ENCODE measurements around the gene TNIK. TPM values are rescaled to one million over a fixed set of nuclear protein-coding genes. Genes with fewer than 3 reads are reported as not detected.

Gene TNIK
- total RNA-seq, 1 donor from 2014 or later: 35.3 TPM

DNA sequence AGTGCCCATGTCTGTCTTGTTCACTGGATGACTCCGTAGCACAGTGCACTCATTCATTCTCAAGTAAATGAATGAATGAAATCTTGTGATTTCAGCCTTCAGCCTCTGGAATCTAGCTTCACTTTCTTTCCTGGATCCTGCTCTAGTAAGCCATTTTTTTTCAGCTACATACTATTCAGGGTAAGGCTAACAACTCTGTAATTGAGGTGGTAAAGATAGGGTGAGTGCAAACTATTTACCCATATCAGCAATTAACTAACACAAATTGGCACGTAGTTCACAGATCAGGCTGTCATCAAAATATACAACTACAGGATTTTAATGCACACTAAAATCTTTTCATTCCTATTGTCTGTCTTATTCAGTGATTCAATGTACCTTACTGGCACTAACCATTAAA is 238.6 kb downstream of the TNIK start:
- intact Hi-C loops (cut with DNase I): no loop called here
- DNase-seq (no peak), ATAC-seq (no peak)
- H3K4me1 ChIP-seq: no peaks in the 10 kb centered on the region
- no peaks in the 10 kb centered on the region for H3K9me3 ChIP-seq
- no peak overlapping the region for H3K27ac ChIP-seq
- no peak overlapping the region for H3K4me3 ChIP-seq
- no peaks in the 10 kb centered on the region for H3K36me3 ChIP-seq
- TF ChIP-seq CTCF (IDR thresholded peaks at IDR 0.05): no peak
- H3K27me3 ChIP-seq: no peaks in the 10 kb centered on the region

GRCh38 chr3:171221104-171221503 is 239.1 kb downstream of the TNIK start:
- DNase-seq (no peak), ATAC-seq (no peak)
- Histone ChIP-seq H3K4me3 (no peak overlapping the region), H3K9me3 (no peaks in the 10 kb centered on the region), H3K4me1 (no peaks in the 10 kb centered on the region), H3K36me3 (no peaks in the 10 kb centered on the region), H3K27ac (no peak overlapping the region), H3K27me3 (no peaks in the 10 kb centered on the region)
- TF ChIP-seq CTCF (IDR thresholded peaks at IDR 0.05): no peak
- intact Hi-C loops (cut with DNase I): no loop called here

DNA sequence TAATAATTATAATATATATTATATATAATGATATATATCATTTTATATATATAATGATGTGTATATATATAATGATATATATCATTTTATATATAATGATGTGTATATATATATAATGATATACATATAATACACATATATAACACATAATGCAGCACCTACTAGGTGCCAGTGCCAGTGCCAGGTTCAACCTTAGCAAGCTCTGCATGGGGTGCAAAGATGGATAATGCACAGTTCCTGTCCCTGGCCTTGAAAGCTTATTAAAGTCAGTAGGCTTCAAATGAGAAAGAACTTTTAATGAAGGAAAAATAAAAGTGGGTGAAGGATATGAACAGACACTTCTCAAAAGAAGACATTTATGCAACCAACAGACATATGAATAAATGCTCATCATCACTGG is 240.9 kb downstream of the TNIK start:
- no peaks in the 10 kb centered on the region for H3K27me3 ChIP-seq
- no peak overlapping the region for H3K27ac ChIP-seq
- no peak for ATAC-seq
- no peaks in the 10 kb centered on the region for H3K36me3 ChIP-seq
- H3K4me1 ChIP-seq: no peaks in the 10 kb centered on the region
- no peak for DNase-seq
- H3K4me3 ChIP-seq: no peak overlapping the region
- TF ChIP-seq CTCF (IDR thresholded peaks at IDR 0.05): no peak
- H3K9me3 ChIP-seq: no peaks in the 10 kb centered on the region
- intact Hi-C loops (cut with DNase I): no loop called here

DNA sequence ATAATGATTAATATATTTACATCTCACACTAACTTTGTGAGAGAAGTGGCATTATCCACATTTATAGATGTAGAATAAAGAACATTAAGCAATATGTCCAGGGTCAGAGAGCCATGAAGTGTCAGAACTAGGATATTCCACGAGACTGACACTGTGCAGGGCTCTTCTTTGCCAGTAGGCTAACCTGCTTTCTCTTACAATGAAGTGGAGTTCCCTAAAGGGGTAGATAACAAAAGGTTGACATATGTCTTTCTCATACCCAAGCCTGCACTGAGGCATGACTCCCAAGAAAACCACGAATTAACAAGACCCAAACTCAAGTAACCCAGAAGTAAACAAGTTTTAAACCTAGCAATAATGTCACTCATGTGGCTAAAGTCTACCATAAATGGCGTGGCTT is 242.1 kb downstream of the TNIK start:
- no peaks in the 10 kb centered on the region for H3K27me3 ChIP-seq
- no peak for ATAC-seq
- no peak for TF ChIP-seq CTCF (IDR thresholded peaks at IDR 0.05)
- no peaks in the 10 kb centered on the region for H3K36me3 ChIP-seq
- no peaks in the 10 kb centered on the region for H3K4me1 ChIP-seq
- no peak overlapping the region for H3K27ac ChIP-seq
- H3K9me3 ChIP-seq: no peaks in the 10 kb centered on the region
- no peak overlapping the region for H3K4me3 ChIP-seq
- intact Hi-C loops (cut with DNase I): no loop called here
- no peak for DNase-seq

GRCh38 chr3:171213907-171214306 is 246.3 kb downstream of the TNIK start:
- intact Hi-C loops (cut with DNase I): no loop called here
- no peak for ATAC-seq

More at GRCh38 chr3:171213907-171214306, 246.3 kb downstream of the TNIK start:
- Histone ChIP-seq H3K36me3 (peaks cover 9% of the 10 kb centered on the region), H3K9me3 (no peaks in the 10 kb centered on the region), H3K4me3 (no peak overlapping the region), H3K4me1 (no peaks in the 10 kb centered on the region), H3K27me3 (no peaks in the 10 kb centered on the region), H3K27ac (no peak overlapping the region)
- no peak for DNase-seq
- no peak for TF ChIP-seq CTCF (IDR thresholded peaks at IDR 0.05)

Measured in upper lobe of right lung (tissue), 1 donor.